ENCODE measurements around the gene RNF213.

The RNF213 gene

DNA sequence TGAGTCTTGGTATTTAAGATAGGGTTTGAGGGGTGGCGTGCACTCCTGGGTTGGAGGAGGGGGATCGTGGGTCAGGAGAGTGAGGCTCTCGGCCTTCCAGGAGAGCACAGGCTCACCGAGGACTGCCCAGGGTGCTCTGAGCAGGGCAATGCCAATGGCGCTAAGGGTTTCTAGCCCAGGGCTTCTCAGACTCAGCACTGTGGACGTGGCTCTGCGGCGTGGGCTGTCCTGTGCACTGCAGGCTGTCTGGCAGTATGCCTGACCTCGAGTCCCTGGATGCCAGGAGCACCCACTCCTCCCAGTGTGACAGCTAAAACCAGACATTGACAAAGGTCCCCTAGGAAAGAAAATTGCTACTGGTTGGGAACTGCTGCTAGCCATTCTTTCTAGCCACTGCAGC, 117.1 kb downstream of the RNF213 start:
- no peak for DNase-seq

DNA sequence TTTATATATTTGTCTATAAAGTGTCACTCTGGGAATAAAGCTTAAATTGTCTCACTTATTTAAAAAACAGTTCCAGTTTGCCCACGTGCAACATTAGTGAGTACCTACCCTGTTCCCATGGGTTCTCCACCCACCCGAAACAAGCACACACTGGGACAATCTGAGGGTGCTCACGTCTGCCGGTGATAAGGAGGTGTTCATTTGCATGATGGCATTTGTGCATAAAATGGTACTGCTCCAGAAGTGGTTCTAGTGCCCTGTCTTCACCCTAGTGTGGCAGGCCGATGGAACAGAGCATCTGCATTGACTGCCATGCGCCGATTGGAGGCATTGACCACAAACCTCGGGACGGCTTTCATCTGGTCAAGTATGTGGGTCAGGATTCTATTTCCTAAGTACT, 118.7 kb downstream of the RNF213 start:
- DNase-seq: no peak

DNA sequence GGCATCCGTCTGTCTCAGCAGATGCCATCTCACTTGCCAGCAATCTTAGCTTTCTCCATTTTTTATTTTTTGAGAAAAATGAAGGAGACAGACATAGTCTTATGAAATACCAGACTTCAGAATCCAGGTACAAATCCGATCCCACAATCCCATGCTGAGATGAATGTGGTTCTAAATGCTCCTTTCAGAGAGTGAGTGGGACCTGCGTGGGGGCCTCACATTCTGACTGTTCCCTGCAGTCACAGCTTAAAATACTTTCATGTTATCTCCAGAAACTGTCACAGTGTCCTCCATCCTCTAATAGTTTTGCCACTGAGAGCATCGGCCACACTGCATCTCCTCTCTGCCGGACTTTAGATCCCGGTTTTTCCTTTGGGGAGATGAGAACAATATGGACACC, 119.4 kb downstream of the RNF213 start:
- no peak for DNase-seq

DNA sequence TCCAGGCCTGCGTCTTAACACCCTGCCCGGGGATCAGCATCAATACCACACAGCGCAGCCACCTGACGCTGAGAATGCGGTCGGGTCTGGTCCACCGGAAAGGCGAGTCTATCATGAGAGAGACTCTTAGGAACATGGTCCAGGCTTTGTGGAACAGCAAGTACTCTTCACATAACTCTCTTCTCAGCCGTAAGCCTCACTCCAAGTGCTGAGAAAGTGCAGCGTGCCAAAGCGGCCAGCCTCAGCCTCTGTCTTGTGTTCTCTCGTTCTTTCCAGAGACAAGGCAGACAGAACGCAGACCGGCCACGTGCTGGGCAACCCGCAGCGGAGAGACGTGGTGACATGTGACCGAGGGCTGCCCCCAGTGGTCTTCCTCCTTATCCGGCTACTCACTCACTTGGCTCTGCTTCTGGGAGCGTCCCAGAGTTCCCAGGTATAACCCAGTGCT, 119.9 kb downstream of the RNF213 start:
- DNase-seq: no peak

DNA sequence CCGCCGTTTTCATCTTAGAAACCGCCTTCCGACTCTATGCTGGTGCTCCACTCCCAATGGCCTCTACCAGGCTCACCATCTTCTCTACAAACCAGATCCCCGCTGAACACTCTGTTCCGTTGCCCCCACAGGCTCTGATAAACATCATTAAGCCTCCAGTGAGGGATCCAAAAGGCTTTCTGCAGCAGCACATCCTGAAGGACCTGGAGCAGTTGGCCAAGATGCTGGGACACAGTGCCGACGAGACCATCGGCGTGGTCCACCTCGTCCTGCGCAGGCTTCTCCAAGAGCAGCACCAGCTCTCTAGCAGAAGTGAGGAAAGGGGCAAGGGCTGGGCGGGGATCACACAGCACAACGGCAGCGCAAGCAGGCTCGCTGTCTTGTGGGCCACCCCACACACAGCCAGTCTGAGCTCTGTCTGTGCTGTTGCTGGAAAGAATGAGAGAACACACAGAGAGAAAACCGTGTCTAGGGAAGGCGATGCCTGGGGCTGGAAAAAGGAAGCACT, 120.8 kb downstream of the RNF213 start:
- DNase-seq: no peak

DNA sequence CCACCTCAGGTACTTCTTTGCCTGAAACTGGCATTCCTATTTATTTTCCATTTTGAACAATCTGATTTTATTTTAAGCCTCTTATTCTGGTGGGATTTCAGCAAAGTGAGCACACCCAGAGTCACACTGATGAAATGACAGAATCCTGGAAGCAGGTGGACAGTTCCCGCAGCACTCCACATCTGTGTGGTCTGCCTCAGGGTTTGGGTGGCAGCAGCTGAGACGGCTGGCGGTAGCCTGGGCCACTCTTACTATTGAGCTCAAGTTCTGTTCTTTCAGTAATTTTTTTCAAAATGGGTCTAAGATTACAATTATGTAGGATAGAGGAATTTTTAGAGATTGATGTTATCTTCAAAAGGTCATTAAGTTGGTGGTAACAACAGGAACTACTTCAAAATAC, 121.8 kb downstream of the RNF213 start:
- no peak for DNase-seq

DNA sequence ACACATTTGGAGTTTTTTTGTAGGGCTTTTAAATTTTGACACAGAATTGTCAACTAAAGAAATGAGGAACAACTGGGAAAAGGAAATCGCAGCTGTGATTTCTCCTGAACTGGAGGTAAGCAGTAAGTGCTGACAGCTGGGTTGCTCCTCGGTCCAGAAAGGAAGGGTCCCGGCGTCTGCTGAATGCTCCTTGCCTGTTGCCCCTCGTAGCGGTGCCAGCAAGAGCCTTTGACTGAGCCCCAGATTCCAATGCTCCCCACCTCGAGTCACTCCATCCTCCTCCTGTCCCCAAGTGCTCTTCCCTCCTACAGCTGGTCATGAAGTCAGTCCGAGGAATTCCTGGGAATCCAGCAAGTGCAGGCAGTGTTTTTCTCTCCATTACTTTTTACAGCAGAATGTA, 122.3 kb downstream of the RNF213 start:
- no peak for DNase-seq

DNA sequence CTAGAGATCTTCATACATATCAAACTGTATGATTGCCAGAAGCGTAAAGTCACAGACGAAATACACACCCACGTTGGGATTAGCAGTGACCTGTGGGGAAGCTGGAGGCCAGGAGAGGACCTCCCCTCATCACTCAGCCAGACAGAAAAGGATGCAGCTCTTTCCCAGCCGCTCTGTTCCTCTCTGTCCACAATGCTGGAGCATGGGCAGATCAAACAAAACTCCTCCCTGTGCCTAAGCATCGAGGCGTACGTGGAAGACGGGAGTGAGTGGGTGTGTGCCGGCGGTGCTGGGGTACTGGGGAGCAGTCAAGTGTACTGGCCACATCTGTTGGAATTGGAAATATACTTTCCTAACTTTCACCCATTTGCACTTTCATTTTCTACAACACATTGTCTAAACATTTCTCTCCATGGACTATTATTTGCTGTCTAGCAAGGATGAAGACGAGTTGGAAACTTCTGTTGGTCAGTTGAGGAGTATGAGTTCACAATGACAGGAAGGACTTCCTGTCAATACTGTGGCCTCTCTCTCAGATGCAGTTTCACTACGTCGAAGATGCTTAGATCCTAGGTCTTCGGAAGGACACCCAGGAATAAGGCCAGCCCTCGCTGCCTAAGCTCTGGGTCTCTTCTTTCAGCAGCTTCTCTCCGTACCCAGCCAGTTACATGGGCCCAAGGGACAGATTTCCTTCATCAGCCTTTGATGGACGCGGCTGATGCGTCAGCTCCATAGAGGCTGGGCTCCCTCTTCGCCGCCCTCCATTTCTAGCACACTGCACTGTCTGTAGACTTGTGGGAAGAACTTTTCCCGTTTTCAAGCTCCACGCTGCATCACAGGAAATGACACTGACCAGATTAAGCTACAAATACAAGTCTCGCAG, 123.7 kb downstream of the RNF213 start:
- no peak for DNase-seq

DNA sequence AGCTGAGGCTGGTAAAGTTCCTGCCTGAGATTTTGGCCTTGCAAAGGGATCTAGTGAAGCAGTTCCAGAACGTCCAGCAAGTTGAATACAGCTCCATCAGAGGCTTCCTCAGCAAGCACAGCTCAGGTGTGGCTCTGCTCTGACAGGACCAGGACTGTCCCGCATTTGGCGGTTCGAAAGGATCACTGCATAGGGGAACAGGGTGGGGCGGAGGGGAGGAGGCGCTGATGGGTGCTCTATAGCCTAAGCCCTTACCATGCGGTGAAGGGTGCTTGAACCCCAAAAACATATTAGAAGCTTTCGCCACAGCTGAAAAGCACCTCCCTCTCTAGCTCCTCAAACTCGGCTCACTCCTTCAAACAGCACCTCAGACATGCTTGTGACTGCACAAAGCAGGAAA, 124.4 kb downstream of the RNF213 start:
- DNase-seq: no peak

DNA sequence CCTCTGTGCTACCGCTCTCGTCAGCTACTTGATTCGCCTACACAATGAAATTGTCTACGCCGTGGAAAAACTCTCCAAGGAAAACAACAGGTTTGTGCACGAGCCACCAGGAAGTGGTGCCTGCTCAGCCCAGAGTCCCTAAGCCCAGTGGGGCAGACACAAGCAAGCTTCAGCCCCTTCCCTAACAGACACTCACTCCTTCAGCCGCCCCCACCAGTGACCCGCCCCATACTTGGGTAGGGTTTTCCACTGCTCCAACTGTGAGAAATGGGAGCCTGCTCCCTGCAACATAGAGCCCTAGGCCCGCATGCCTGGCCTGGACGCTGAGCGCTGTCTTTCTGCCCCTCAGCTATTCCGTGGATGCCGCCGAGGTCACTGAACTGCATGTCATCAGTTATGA, 125.7 kb downstream of the RNF213 start:
- DNase-seq: no peak

DNA sequence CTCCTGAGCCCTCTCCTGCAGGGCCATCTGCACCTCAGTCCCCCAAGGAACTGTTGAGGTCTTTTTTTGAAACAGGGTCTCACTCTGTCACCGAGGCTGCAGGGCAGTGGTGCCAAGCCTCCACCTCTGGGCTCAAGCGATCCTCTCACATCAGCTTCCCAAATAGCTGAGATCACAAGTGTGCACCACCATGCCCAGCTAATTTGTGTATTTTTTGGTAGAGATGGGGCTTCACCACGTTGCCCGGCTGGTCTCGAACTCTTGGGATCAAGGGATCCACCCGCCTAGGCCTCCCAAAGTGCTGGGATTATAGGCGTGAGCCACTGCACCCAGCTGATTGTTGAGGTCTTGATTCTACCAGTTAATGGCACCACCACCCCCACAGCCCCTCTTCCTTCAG, 126.4 kb downstream of the RNF213 start:
- DNase-seq: no peak

DNA sequence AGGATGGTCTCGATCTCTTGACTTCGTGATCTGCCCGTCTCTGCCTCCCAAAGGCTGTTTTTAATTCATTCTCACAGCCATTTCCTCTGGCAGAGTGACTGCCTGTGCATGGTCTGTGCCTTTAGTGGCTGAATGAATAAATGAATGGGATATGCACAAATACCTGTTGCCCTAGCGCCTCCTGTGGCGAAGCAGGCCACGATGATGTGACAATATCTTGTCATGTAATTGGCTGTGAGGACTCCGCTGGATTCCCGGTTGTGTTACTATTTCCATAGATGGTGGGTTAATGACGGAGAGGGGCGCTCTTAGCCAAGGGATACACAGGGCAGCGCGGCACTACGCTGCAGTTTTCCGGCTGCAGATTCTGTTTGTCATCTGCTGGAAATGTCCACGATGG, 127.5 kb downstream of the RNF213 start:
- DNase-seq: no peak

DNA sequence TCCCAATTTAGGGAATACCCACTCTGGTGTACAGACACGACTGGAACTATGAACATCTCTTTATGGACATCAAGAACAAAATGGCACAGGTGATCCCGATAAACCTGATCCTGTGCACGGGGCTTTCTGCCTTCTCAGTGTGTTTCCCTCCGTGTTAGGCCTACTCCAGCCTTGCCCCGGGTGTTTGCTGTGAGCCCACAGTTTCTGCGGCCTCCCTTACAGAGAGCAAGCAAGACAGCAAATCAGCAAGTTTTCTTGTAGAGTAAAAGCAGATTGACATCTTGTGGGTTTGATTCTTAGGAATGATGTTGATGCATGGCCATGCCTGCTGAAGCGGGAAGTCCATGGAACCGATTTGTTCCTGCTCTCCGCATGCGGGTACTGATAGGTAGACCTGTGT, 127.9 kb downstream of the RNF213 start:
- DNase-seq: no peak

DNA sequence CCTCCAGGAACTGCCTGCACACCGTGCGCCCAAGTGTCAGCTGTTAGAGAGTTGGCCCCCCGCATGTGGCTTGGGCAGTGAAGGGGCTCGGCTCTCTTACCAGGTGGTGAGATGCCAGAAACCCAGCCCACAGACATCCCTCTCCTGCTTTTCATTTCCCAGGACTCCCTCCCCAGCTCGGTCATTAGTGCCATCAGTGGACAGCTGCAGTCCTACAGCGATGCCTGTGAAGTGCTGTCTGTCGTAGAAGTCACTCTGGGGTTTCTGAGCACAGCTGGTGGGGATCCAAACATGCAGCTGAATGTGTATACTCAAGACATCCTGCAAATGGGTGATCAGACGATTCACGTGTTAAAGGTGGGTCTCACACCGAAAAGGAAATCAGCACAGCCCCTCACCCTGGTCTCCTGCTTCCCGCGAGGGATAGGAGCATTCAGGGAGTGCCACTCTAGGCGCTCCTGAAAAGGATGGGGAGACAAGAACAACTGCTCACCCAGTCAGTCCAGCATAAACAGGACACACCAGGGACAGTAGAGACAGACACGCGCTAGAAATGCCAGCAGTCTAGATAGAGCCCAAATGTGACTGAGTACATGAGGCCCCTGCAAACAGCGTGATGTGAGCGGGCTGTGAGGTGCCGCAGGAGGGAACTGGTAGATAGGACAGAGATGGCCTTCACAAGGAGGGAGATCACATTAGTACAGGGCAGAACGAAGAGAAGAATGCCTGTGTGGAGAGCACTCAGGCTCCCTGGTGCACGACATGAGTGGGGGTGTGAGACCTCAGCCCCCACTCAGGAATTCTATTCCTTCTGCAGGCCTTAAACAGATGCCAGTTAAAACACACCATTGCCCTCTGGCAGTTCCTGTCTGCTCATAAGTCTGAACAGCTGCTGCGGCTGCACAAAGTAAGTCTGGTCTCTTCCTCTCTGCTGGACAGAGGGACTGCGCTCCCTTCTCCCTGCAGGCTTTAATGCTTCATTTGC, 128.7 kb downstream of the RNF213 start:
- DNase-seq: no peak

DNA sequence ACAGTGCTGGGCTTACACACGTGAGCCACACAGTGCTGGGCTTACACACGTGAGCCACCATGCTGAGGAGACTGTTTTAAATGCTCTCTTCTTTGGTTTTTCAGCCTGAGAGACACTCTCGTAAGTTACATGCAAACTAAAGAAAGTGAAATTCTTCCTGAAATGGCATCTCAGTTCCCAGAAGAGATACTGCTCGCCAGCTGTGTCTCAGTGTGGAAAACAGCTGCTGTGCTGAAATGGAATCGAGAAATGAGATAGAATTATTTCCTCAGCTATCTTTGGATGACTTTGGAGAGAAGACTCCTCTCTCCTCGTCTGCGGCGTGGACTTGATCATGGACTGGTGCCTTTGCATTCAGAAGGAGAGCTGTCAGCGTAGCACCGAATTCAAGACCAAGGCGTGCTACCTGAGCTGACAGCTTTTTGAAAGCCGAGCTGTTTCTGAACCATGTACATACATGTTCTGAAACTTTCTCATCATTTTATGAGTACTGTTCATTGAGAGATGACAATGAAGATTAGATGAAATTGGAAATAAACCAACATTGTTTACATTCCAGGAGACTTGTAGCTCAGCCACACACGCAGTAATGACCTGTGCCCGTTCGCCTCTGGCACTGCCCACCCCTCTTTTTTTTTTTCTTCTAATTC, 132.7 kb downstream of the RNF213 start:
- DNase-seq: no peak

DNA sequence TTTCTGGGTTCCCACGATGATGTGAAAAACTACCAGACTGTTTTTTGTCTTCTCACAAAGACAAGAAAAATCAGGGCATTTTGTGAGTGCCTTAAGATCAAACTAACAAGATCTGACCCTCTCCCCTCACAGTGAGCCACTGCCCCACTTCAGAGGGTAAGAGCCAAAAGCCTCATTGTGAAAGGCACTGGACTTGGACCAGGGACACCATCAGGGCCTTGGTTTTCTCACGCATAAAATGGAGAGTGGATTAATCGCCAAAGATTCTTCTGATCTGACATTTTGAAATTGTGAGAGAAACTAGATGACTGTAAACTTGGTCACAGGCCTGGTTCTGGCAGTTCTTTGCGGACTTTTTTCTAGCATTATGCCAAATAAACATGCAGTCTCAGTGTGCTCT, 133.3 kb downstream of the RNF213 start:
- DNase-seq: no peak

DNA sequence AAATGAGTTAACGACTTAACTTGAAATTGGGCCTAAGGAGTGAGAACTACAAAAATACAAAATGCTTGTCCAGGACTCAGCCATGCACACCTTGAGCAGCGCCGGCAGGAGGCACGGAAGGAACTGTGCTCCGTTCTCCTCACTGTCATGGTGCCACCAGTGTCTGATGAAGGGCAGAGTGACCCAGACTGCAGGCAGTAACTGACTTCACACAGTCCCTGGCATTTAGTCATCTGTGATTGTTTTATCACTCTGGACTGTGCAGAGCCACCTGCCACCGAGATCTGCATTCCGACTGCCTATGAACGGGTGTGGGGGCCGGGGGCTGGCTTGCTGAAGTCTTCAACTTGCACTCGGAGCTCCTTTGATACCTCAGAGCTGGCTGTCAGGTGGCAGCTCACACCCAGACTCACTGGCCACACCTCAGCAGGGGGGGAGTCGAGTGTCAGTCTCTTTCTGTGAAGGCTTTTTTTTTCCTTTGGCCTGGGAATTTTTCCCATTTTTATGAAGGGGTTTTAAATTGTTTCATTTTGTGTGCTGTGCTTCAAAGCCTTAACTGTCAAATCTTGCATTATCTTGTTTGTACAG, 134.1 kb downstream of the RNF213 start:
- no peak for DNase-seq

DNA sequence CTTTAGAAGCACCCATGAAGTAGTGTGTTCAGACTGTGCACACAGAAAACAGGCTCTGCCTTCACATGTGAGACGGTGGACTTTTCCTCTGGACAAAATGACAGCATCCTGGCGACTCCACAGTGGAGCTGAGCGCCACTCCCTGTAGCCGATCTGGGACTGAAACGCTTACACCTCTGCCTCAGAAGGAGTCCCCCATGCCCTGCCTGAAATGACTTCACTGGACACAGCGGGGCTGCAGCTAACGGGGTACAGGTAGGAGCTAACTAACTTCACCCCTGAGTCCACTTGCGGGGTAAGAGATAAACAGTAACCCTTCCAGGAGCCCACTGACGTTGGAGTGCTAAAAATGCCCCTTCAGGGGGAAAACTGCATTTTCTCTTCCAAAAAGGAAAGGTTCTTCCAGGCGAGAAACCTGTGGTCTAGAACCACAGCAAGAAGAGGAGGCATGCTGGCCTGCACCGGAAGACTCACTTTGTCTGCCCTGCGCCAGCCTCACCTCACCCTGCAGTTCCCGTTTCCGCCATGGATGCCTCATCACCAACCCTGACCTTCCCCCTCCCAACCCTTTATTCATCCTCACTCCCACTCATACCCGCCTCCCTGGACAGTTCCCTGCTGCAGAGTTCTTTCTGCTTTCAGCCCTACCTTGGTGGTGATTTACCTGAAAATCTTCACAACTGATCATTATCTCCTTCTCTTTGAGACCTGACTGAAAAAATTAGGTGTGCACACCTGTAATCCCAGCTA, 134.9 kb downstream of the RNF213 start:
- no peak for DNase-seq

DNA sequence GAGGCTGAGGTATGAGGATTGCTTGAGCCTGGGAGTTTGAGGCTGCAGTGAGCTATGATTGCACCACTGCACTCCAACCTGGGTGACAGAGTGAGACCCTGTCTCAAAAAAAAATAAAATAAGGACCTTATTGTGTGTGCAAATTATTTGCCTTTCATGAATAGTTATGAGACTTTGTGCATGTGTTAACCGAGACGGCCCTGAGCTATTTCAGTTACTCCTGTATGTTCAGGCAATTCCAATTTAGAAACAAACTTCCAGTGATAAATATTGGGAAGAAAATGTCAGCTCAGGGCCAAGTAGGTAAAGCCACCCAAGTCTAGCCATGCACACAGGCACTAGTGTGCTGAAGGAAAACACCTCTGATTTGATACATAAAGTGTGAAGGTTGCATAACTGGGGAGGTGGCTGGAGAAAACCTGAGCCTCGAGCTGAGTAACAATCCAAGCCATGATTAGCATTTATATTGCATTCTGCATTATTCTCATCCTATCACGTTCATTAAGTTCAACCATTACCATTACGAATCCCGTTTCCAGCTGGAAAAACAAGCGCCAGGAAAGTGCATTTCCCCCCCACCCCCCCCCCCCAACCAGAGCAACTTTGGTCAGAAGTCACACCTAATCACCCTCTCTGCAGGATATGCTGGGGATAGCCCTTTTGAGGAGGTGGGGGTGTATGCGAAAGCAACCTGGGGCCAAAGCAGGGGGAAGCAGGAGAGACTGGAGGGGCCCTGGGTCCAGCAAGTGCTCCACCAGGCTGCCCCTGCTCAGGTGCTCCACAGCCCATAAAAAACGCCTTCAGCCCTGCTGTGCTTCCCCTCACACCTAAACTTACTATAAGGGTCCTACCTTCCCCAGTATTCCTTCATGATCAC, 135.7 kb downstream of the RNF213 start:
- DNase-seq: no peak

DNA sequence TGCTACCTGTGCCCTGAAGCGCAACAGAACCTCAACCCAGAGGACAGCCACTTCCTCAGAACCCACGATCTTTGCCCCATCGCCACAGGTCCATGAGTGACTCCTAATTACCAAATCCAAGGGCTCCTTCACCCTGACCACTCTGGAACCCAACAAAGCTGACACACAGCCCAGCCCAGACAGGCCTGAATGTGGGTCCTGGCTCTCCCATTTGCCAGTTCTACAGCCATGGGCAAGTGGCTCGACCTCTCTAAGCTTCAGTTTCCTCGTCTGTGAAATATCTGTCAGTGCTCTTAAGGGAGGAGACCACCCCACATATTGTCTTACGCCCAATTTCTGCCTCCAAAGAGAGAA, 136.4 kb downstream of the RNF213 start:
- DNase-seq: no peak

DNA sequence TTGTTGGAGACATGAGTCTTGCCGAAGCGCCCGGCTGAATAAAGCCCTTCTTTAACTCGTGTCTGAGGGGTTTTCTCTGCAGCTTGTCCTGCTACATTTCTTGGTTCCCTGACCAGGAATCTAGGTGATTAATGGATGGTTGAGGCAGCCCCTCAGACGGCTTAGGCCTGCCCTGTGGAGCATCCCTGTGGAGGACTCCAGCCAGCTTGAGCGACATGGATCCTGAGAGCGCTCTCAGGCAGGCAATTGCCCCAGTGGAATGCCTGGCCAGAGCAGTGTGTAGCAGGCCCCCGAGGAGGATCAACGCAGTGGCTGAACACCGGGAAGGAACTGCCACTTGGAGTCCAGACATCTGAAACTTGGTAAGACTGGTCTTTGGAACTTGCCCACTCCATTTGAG, 137.0 kb downstream of the RNF213 start:
- no peak for DNase-seq

Data from stimulated activated CD4-positive, alpha-beta T cell treated with anti-CD3 and anti-CD28 coated beads, Interleukin-4, amount 100 ng/mL, for 1 hour (primary cell).